ENCODE results near the gene WDPCP.
"Not testable (repeated sequence)": the region's sequence is repeated elsewhere in the genome, so short reads cannot be mapped to it uniquely, and the experiment has no call there.

Gene WDPCP

DNA sequence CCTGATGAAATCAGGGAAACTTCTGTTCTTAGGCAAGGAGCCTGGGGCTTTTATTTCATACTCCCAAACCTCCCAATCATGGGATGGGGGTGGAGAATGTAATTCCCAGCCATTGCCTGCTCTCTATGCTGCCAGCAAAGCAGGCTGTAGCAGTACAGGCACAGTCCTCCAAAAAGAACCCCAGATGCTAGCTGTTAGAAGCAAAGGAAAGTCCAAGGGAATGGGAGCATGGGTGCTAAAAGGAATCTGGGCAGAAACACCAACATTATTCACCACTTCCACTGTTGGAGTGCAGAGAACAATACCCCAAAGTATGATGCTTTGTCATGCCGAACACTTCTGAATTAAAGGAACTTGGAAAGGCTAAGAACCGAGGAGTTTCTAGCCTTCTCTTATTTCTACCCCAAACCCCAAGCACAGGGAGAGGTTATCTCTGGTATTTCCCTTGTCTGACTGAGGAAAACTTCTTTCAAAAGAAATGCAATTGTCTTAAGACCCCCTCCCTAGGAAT, 25.2 kb upstream of the WDPCP start:
- H3K9ac ChIP-seq (ENCODE audit: low read length): no peak overlapping the region
- no peak overlapping the region for H3K4me3 ChIP-seq (ENCODE audit: low read length)
- H3K27me3 ChIP-seq (ENCODE audit: control insufficient read depth, insufficient read depth, low read length): no peaks in the 10 kb centered on the region
- no peaks in the 10 kb centered on the region for H3K36me3 ChIP-seq (ENCODE audit: control insufficient read depth, insufficient read depth, low read length)
- H3K9me3 ChIP-seq (ENCODE audit: control insufficient read depth, low read length): no peaks in the 10 kb centered on the region
- no peaks in the 10 kb centered on the region for H3K4me1 ChIP-seq (ENCODE audit: control insufficient read depth, insufficient read depth, low read length)

DNA sequence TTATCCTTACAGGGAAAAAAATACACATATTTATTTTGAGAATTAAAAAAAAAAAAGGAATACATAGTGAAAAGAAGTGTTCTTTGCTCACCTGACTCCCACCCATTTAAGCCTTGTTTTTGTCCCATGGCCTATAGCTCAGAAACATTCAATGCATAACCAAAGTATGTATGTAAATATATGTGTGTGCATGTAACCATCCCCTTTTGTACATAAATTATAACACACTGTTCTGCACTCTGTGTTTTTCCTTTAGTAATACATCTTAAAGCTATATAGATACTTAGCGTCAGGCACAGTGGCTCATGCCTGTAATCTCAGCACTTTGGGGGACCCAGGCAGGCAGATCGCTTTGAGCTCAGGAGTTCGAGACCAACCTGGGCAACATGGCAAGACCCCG, 22.2 kb upstream of the WDPCP start:
- Histone ChIP-seq H3K9me3 (ENCODE audit: control insufficient read depth, low read length) (no peaks in the 10 kb centered on the region), H3K4me1 (ENCODE audit: control insufficient read depth, insufficient read depth, low read length) (no peaks in the 10 kb centered on the region), H3K27me3 (ENCODE audit: control insufficient read depth, insufficient read depth, low read length) (no peaks in the 10 kb centered on the region), H3K9ac (ENCODE audit: low read length) (no peak overlapping the region), H3K4me3 (ENCODE audit: low read length) (no peak overlapping the region), H3K36me3 (ENCODE audit: control insufficient read depth, insufficient read depth, low read length) (no peaks in the 10 kb centered on the region)

DNA sequence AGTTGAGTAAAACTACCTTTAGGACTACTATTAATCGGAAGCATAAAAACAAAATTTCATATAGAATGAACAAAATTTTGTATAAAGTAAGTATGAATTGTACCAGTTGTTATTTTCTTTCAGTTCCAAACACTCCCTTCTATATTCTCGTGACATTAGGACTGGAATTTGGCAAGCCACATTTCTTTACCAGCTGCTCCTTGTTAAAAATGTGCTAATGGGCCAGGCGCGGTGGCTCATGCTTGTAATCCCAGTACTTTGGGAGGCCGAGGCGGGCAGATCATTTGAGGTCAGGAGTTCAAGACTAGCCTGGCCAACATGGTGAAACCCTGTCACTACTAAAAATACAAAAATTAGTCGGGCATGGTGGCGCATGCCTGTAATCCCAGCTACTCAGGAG, 20.6 kb upstream of the WDPCP start:
- not testable (repeated sequence) for H3K4me3 ChIP-seq (ENCODE audit: low read length); H3K27me3 ChIP-seq (ENCODE audit: control insufficient read depth, insufficient read depth, low read length); H3K4me1 ChIP-seq (ENCODE audit: control insufficient read depth, insufficient read depth, low read length); H3K9ac ChIP-seq (ENCODE audit: low read length); H3K9me3 ChIP-seq (ENCODE audit: control insufficient read depth, low read length); H3K36me3 ChIP-seq (ENCODE audit: control insufficient read depth, insufficient read depth, low read length)

DNA sequence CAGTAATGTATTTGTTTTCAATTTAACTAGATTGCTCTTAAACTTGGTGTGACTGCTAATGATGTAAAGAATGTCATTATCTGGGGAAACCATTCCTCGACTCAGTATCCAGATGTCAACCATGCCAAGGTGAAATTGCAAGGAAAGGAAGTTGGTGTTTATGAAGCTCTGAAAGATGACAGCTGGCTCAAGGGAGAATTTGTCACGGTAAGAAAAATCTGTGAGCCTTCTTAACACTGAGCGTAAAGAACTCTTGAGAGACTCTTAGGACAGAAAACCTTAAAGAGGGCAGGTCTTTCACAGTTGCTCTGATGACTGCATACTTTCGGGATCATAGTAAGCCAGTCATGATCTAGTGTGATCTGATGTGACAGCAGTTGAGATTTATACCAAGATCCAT, 16.4 kb upstream of the WDPCP start:
- Histone ChIP-seq H3K9me3 (ENCODE audit: control insufficient read depth, low read length) (no peaks in the 10 kb centered on the region), H3K4me1 (ENCODE audit: control insufficient read depth, insufficient read depth, low read length) (no peaks in the 10 kb centered on the region), H3K9ac (ENCODE audit: low read length) (no peak overlapping the region), H3K4me3 (ENCODE audit: low read length) (no peak overlapping the region), H3K27me3 (ENCODE audit: control insufficient read depth, insufficient read depth, low read length) (no peaks in the 10 kb centered on the region), H3K36me3 (ENCODE audit: control insufficient read depth, insufficient read depth, low read length) (no peaks in the 10 kb centered on the region)

DNA sequence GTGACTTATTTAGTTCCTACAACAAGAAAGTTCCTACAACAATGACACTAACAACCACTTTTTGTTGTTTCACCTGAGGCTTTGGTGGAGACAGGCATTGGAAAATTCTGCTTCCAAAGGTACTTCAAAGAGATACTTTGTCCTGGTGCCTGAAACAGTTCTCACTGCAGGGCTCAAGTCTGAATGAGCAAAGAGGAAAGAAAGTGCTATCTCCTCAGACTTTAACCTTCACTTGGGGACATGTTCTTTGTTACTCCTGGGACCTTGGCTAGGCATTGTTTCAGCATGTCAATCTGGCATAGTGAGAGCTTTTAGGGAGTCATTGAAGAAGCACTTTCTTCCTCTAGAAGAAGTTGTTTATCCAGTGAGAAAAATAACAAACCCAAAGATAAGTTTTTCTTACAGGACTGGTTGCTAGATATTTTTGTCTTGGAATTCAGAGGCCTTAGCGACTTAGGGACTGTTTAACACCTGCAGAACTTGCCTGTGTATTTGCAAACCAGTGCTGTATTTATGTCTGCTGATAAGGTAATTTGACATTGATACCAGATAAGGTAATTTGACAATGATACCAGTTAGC, 12.7 kb upstream of the WDPCP start:
- no peaks in the 10 kb centered on the region for H3K9me3 ChIP-seq (ENCODE audit: control insufficient read depth, low read length)
- no peaks in the 10 kb centered on the region for H3K4me1 ChIP-seq (ENCODE audit: control insufficient read depth, insufficient read depth, low read length)
- no peak overlapping the region for H3K4me3 ChIP-seq (ENCODE audit: low read length)
- H3K27me3 ChIP-seq (ENCODE audit: control insufficient read depth, insufficient read depth, low read length): no peaks in the 10 kb centered on the region
- no peak overlapping the region for H3K9ac ChIP-seq (ENCODE audit: low read length)
- no peaks in the 10 kb centered on the region for H3K36me3 ChIP-seq (ENCODE audit: control insufficient read depth, insufficient read depth, low read length)

DNA sequence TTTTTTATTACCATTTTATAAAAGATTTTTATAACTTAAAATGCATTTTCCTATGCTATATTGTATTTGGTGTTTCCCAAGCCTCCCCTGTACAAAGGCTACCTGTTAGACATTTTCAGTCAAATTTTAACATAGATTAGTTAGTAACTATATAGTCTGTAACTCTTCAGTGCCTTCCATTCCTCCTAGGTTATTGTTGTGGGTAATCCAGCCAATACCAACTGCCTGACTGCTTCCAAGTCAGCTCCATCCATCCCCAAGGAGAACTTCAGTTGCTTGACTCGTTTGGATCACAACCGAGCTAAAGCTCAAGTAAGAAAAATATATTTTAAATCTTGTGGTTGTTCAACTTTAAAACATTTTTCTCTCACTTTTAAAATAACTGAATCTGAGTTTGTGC, 10.7 kb upstream of the WDPCP start:
- no peak overlapping the region for H3K4me3 ChIP-seq (ENCODE audit: low read length)
- no peaks in the 10 kb centered on the region for H3K4me1 ChIP-seq (ENCODE audit: control insufficient read depth, insufficient read depth, low read length)
- no peaks in the 10 kb centered on the region for H3K27me3 ChIP-seq (ENCODE audit: control insufficient read depth, insufficient read depth, low read length)
- H3K36me3 ChIP-seq (ENCODE audit: control insufficient read depth, insufficient read depth, low read length): no peaks in the 10 kb centered on the region
- H3K9ac ChIP-seq (ENCODE audit: low read length): no peak overlapping the region
- no peaks in the 10 kb centered on the region for H3K9me3 ChIP-seq (ENCODE audit: control insufficient read depth, low read length)

DNA sequence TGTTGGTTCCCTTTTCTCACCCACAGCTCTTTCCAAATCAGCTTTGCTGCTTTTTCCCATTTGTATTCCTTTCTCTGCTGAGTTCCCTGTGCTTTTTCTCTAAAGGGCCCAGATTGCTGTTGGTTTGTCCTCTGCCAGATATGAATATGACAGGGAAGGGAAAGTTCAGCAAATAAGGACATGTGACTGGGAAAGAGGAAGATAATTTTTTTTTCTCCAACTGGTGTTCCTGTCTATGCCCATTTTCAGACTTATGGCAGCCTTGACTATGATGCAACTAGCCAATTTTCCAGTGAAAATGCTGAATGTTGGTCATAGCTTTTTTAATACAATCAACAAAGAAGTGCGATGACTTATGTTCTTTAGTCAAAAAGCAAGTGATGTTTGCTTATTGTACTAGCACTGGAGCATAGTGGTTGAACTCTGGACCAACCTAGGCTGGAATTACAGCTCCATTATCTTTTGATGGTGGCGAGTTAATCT, 8.2 kb upstream of the WDPCP start:
- Histone ChIP-seq H3K9ac (ENCODE audit: low read length) (no peak overlapping the region), H3K27me3 (ENCODE audit: control insufficient read depth, insufficient read depth, low read length) (no peaks in the 10 kb centered on the region), H3K9me3 (ENCODE audit: control insufficient read depth, low read length) (no peaks in the 10 kb centered on the region), H3K4me1 (ENCODE audit: control insufficient read depth, insufficient read depth, low read length) (no peaks in the 10 kb centered on the region), H3K36me3 (ENCODE audit: control insufficient read depth, insufficient read depth, low read length) (no peaks in the 10 kb centered on the region), H3K4me3 (ENCODE audit: low read length) (no peak overlapping the region)

DNA sequence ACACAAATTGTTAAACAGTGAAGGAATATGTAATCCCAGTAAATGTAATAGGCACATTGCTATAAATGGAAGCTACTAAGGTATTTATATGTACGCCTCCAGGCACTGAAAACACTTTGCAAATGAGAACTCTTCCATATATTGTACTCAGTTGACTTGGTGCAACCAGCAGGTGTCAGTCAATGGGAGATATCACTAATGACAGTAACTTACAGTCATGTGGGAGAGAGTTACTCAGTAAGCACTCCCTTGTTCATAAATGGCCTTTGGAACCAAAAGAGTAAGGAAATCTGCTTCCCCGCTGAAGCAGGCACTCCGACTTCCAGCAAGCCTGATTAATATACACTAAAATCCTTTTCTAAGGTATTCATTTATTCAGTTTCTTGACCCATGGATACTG, 6.4 kb upstream of the WDPCP start:
- H3K9me3 ChIP-seq (ENCODE audit: control insufficient read depth, low read length): no peaks in the 10 kb centered on the region
- H3K4me1 ChIP-seq (ENCODE audit: control insufficient read depth, insufficient read depth, low read length): no peaks in the 10 kb centered on the region
- H3K4me3 ChIP-seq (ENCODE audit: low read length): no peak overlapping the region
- no peaks in the 10 kb centered on the region for H3K27me3 ChIP-seq (ENCODE audit: control insufficient read depth, insufficient read depth, low read length)
- H3K36me3 ChIP-seq (ENCODE audit: control insufficient read depth, insufficient read depth, low read length): no peaks in the 10 kb centered on the region
- no peak overlapping the region for H3K9ac ChIP-seq (ENCODE audit: low read length)

DNA sequence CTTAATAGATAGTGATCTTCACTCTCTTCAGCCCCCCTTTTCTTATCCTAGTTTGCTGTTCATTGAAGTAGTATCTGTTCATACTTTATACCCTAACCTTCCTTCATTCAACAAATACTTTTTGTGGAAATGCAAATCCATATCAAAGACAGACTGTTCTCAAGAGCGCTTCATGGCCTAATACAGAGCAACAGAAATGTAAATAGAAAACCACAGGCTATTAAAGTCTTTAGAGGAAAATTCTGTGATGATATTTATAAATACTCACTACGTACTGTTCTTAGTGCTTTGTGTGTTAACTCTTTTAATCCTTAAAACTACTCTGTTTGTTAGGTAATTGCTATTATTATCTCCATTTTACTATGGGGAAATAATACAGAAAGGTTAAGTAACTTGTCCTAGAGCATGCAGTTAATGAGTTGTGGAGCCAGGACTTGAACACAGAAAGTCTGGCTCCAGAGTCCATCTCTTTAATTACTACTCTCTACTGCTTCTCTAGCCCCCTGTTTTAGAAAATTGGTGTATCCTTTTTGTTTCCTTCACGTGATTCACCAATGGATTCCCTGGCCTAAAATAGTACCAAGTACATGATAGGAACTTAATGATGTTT, 3.4 kb upstream of the WDPCP start:
- H3K27me3 ChIP-seq (ENCODE audit: control insufficient read depth, insufficient read depth, low read length): no peaks in the 10 kb centered on the region
- H3K9me3 ChIP-seq (ENCODE audit: control insufficient read depth, low read length): no peaks in the 10 kb centered on the region
- peaks cover 8% of the 10 kb centered on the region for H3K4me1 ChIP-seq (ENCODE audit: control insufficient read depth, insufficient read depth, low read length)
- H3K4me3 ChIP-seq (ENCODE audit: low read length): no peak overlapping the region
- H3K36me3 ChIP-seq (ENCODE audit: control insufficient read depth, insufficient read depth, low read length): no peaks in the 10 kb centered on the region
- H3K9ac ChIP-seq (ENCODE audit: low read length): no peak overlapping the region

DNA sequence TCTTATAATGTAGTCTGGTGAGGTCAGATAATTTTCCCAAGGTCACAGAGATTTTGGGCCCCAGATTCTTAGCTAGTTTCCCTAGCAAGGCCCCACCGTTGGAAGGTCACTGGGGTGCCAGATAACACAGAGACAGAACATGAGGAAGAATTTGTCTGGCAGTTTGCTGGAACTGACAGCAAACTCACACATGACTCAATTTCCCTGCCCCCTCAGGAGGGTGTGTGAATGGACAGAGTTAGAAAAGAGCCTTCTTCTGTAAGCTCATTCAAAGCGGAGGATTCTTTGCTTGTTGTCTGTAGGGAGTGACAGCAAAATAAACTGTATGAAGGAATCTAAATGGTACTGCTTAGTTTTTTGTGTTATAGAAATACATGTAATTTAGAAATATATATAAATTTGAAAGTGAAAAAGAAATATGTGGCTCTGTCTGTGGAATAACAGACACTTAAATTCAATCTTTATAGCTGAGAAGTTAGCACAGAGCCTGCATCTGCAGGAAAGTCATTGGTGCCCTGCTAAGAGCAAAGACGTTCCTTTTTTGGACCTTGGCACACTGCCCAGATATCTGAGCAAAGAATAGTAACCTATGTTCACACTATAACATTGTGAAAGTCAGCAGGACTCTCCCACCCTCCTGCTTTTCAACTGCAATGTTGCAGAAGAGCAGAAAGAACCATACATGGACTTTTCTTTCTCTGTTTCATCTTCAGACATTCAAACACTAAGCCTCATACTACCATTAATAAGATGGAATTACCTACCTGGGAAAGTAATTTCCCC, 2.5 kb upstream of the WDPCP start:
- H3K36me3 ChIP-seq (ENCODE audit: control insufficient read depth, insufficient read depth, low read length): no peaks in the 10 kb centered on the region
- H3K4me3 ChIP-seq (ENCODE audit: low read length): no peak overlapping the region
- no peak overlapping the region for H3K9ac ChIP-seq (ENCODE audit: low read length)
- peaks cover 8% of the 10 kb centered on the region for H3K4me1 ChIP-seq (ENCODE audit: control insufficient read depth, insufficient read depth, low read length)
- H3K27me3 ChIP-seq (ENCODE audit: control insufficient read depth, insufficient read depth, low read length): no peaks in the 10 kb centered on the region
- no peaks in the 10 kb centered on the region for H3K9me3 ChIP-seq (ENCODE audit: control insufficient read depth, low read length)

DNA sequence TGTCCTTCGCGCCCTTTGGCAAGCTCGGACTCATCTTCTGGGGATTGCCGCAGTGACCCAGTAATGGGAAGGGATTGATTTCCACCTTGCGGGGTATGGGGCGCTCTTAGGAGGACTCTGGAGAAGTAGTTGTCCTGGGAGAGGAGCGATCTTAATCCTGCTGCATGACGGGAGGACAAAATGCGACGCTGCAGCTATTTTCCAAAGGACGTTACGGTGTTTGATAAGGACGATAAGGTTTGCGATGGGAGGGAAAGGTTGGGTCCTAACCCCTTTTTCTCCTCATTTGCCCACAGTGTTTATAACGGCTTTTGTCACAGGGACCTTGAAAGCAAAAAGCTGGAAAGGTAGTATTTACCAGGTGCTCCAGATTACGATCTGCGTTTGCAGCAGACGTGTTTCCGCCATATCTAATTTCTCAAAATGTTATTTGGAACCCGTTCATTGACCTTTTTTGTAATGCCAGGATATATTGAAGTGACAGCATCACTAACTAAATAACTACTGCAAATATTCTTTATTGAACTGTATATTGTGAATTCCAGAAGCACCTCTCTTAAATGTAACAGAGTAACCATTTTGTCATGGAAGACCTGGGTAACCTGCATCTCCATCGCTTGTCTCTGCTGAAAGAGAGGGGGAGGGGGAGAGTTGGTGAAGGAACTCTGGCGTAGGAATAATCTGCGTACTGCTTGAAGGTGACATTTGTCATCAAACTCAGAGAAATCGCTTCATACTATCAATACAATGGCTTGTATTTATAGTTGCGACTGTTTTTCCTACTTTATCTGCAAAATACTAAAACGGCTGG, 1.1 kb upstream of the WDPCP start:
- Histone ChIP-seq H3K9me3 (ENCODE audit: control insufficient read depth, low read length) (no peaks in the 10 kb centered on the region), H3K4me1 (ENCODE audit: control insufficient read depth, insufficient read depth, low read length) (peaks cover 8% of the 10 kb centered on the region), H3K36me3 (ENCODE audit: control insufficient read depth, insufficient read depth, low read length) (no peaks in the 10 kb centered on the region), H3K9ac (ENCODE audit: low read length) (peak overlapping the region; percentile 89), H3K27me3 (ENCODE audit: control insufficient read depth, insufficient read depth, low read length) (no peaks in the 10 kb centered on the region), H3K4me3 (ENCODE audit: low read length) (peak overlapping the region; percentile 90)

Data from mucosa of stomach (tissue), 1 donor.